H1 (cell line): ENCODE data around the gene DNMT3L. TPM values are rescaled to one million over a fixed set of nuclear protein-coding genes. Genes with fewer than 3 reads are reported as not detected.

Source experiments
- CTCF ChIA-PET: fragments of 300-600 bp; sonication (Branson Sonifier 250); formaldehyde crosslinking; loops from one replicate; lab custom pipeline; 2021; ENCODE audit not compliant: partially characterized antibody; lab: Charles Lee
- POLR2A ChIA-PET: fragments of 300-600 bp; sonication (Branson Sonifier 250); formaldehyde crosslinking; loops from one replicate; lab custom pipeline; 2021; ENCODE audit warnings: inconsistent platforms; ENCODE audit not compliant: partially characterized antibody; lab: Charles Lee
- DNase-seq, 2 experiments: peaks; one replicate each; pipeline versions ENCODE4 v3.0.0 to v3.0.0-alpha.2; 2010 to 2022; ENCODE audit warnings: low spot score in 2 of 2, low read depth in 1 of 2, mixed read lengths in 1 of 2
- FAIRE-seq: peaks from 2 replicates; lab custom pipeline; 2011; peaks lifted over from hg19 to GRCh38; lab: Jason Lieb, UNC
- H2AFZ ChIP-seq: 2 replicates; pipeline ENCODE4 v1.8.1; 2012; ENCODE audit warnings: low read length, inconsistent platforms
- H2AK5ac ChIP-seq: 2 replicates; pipeline ENCODE4 v1.6.1; 2013; ENCODE audit warnings: low read depth, low read length
- H2BK120ac ChIP-seq: replicated peaks from 2 replicates; pipeline ENCODE3; 2013; ENCODE audit warnings: low read depth, low read length, inconsistent platforms
- H2BK12ac ChIP-seq: 2 replicates; pipeline ENCODE4 v1.6.1; 2013; ENCODE audit warnings: low read depth, low read length
- H2BK15ac ChIP-seq: 2 replicates; pipeline ENCODE4 v1.6.1; 2013; ENCODE audit warnings: low read length
- H2BK20ac ChIP-seq: 2 replicates; pipeline ENCODE4 v1.6.1; 2013; ENCODE audit warnings: low read length
- H2BK5ac ChIP-seq: 2 replicates; pipeline ENCODE4 v1.6.1; 2013; ENCODE audit warnings: low read depth, low read length
- H3K14ac ChIP-seq: 2 replicates; pipeline ENCODE4 v1.6.1; 2013; ENCODE audit warnings: inconsistent platforms; ENCODE audit not compliant: insufficient read length
- H3K18ac ChIP-seq: 2 replicates; pipeline ENCODE4 v1.6.1; 2013; ENCODE audit warnings: low read length; ENCODE audit errors: extremely low read depth
- H3K23ac ChIP-seq: 2 replicates; pipeline ENCODE4 v1.6.1; 2013; ENCODE audit warnings: inconsistent platforms; ENCODE audit not compliant: insufficient read length
- H3K23me2 ChIP-seq: 2 replicates; pipeline ENCODE4 v1.6.1; 2013; ENCODE audit warnings: low read depth, low read length
- H3K27ac ChIP-seq: 2 replicates; pipeline ENCODE4 v1.6.1; 2011; ENCODE audit warnings: low read depth, low read length, inconsistent platforms
- H3K27me3 ChIP-seq, 4 experiments: replicated peaks in 1 of 4; 1 replicate in 1 of 4; 2 replicates in 3 of 4; pipeline versions ENCODE4 v1.6.1 to v1.8.1; 2011 to 2013; ENCODE audit warnings: low read length in 3 of 4, mild to moderate bottlenecking in 3 of 4, inconsistent platforms in 2 of 4, mixed read lengths in 2 of 4, moderate library complexity in 1 of 4; ENCODE audit not compliant: control insufficient read depth in 3 of 4, insufficient read depth in 3 of 4; ENCODE audit errors: extremely low read depth in 1 of 4
- H3K36me3 ChIP-seq, 4 experiments: 2 replicates each; pipeline versions ENCODE4 v1.6.1 to v1.8.1; 2011 to 2013; ENCODE audit warnings: mild to moderate bottlenecking in 4 of 4, low read length in 3 of 4, moderate library complexity in 2 of 4, control low read depth in 1 of 4, inconsistent platforms in 1 of 4; ENCODE audit not compliant: insufficient read depth in 4 of 4, control insufficient read depth in 2 of 4
- H3K4ac ChIP-seq: replicated peaks from 2 replicates; pipeline ENCODE3; 2013; ENCODE audit warnings: low read length, low read depth, mixed read lengths, inconsistent platforms; ENCODE audit not compliant: insufficient read length
- H3K4me1 ChIP-seq, 4 experiments: replicated peaks in 1 of 4; 1 replicate in 1 of 4; 2 replicates in 3 of 4; pipeline versions ENCODE4 v1.6.1 to v1.8.1; 2011 to 2013; ENCODE audit warnings: low read length in 3 of 4, inconsistent platforms in 2 of 4, mixed read lengths in 1 of 4; ENCODE audit not compliant: insufficient read depth in 4 of 4, control insufficient read depth in 3 of 4
- H3K4me2 ChIP-seq, 2 experiments: 2 replicates each; pipeline versions ENCODE4 v1.6.1 to v1.8.1; 2011 to 2013; ENCODE audit warnings: low read depth in 2 of 2, low read length in 2 of 2, control low read depth in 1 of 2, inconsistent platforms in 1 of 2, mild to moderate bottlenecking in 1 of 2; ENCODE audit not compliant: insufficient read depth in 1 of 2
- H3K4me3 ChIP-seq, 4 experiments: fragments of 200-600, 300-600 bp in 1 of 4; sonication (generic), shearing (Covaris generic), sonication (Bioruptor Twin) in 1 of 4; 2 replicates each; pipeline versions ENCODE4 v1.5.1 to v1.8.1; 2011 to 2016; ENCODE audit warnings: low read length in 4 of 4, low read depth in 3 of 4, control low read depth in 2 of 4, inconsistent platforms in 2 of 4, mild to moderate bottlenecking in 2 of 4, mixed read lengths in 1 of 4, moderate library complexity in 1 of 4; ENCODE audit not compliant: insufficient read depth in 2 of 4; ENCODE audit errors: extremely low read depth in 1 of 4
- H3K56ac ChIP-seq: replicated peaks from 2 replicates; pipeline ENCODE3; 2013; ENCODE audit warnings: low read depth, mild to moderate bottlenecking, mixed read lengths, low read length, inconsistent platforms; ENCODE audit not compliant: insufficient read length
- H3K79me1 ChIP-seq: 2 replicates; pipeline ENCODE4 v1.6.1; 2013; ENCODE audit warnings: low read depth, low read length, control low read depth
- H3K79me2 ChIP-seq, 2 experiments: 2 replicates each; pipeline versions ENCODE4 v1.6.1 to v1.8.1; 2012 to 2013; ENCODE audit warnings: low read length in 2 of 2, mild to moderate bottlenecking in 2 of 2, inconsistent platforms in 1 of 2; ENCODE audit not compliant: insufficient read depth in 2 of 2, control insufficient read depth in 1 of 2
- H3K9ac ChIP-seq, 4 experiments: replicated peaks in 1 of 4; 1 replicate in 1 of 4; 2 replicates in 3 of 4; pipeline versions ENCODE4 v1.6.1 to v1.8.1; 2011 to 2013; ENCODE audit warnings: low read depth in 3 of 4, low read length in 3 of 4, control low read depth in 2 of 4, mild to moderate bottlenecking in 2 of 4, moderate library complexity in 2 of 4, inconsistent platforms in 1 of 4; ENCODE audit errors: extremely low read depth in 1 of 4
- H3K9me3 ChIP-seq, 2 experiments: 2 replicates each; pipeline versions ENCODE4 v1.6.1 to v1.8.1; 2012 to 2013; ENCODE audit warnings: mild to moderate bottlenecking in 2 of 2, moderate library complexity in 2 of 2, control low read depth in 1 of 2, inconsistent platforms in 1 of 2, low read depth in 1 of 2, low read length in 1 of 2, mixed read lengths in 1 of 2; ENCODE audit not compliant: insufficient read depth in 2 of 2
- H4K20me1 ChIP-seq, 2 experiments: replicated peaks in 1 of 2; 2 replicates each; pipeline versions ENCODE3 to v1.8.1; 2011 to 2013; ENCODE audit warnings: inconsistent platforms in 2 of 2, low read length in 2 of 2, mild to moderate bottlenecking in 1 of 2; ENCODE audit not compliant: insufficient read depth in 2 of 2, control insufficient read depth in 1 of 2
- H4K5ac ChIP-seq: 2 replicates; pipeline ENCODE4 v1.6.1; 2013; ENCODE audit warnings: low read length, low read depth, mixed read lengths, inconsistent platforms; ENCODE audit not compliant: insufficient read length
- H4K8ac ChIP-seq: 2 replicates; pipeline ENCODE4 v1.8.0; 2013; ENCODE audit warnings: mild to moderate bottlenecking, moderate library complexity, low read length, inconsistent platforms; ENCODE audit not compliant: insufficient read depth; ENCODE audit errors: extremely low read depth
- H4K91ac ChIP-seq: replicated peaks from 2 replicates; pipeline ENCODE3; 2013; ENCODE audit warnings: low read length, mixed read lengths, inconsistent platforms; ENCODE audit not compliant: insufficient read length
- SIRT6 ChIP-seq: IDR thresholded peaks from one replicate; pipeline ENCODE4 v1.7.1; 2012; ENCODE audit warnings: low read length, inconsistent platforms
- SRF ChIP-seq: IDR thresholded peaks from 2 replicates; pipeline ENCODE4 v1.6.1; 2011; ENCODE audit warnings: mild to moderate bottlenecking, low read depth, low read length, moderate library complexity
- TCF12 ChIP-seq: IDR thresholded peaks from 2 replicates; pipeline ENCODE4 v1.6.1; 2011; ENCODE audit warnings: low read depth, mild to moderate bottlenecking, low read length
- WGBS, 2 experiments: shearing (Covaris generic) in 1 of 2; methylation state at CpG; one replicate each; pipeline versions ENCODE4 v1.1.6 to v1.1.7; 2013 to 2015; ENCODE audit warnings: low lambda C conversion rate in 2 of 2, mixed read lengths in 2 of 2, inconsistent platforms in 1 of 2, low coverage in 1 of 2, missing lambda C conversion rate in 1 of 2; ENCODE audit not compliant: insufficient replicate concordance in 2 of 2, insufficient coverage in 1 of 2, insufficient read length in 1 of 2; ENCODE audit errors: extremely low coverage in 1 of 2, missing lambda C conversion rate in 1 of 2; 5-methylcytosine and 5-hydroxymethylcytosine counted together
- polyA plus RNA-seq, 7 experiments: library from polyadenylated mRNA; depleted of rRNA in 3 of 7; stranded (reverse) in 5 of 7; unstranded in 2 of 7; fragments of >200 nt in 5 of 7; fragments of 200-250 nt in 2 of 7; gene quantifications; 1 replicate in 5 of 7; 2 replicates in 1 of 7; 4 replicates in 1 of 7; pipeline versions ENCODE4 v1.2.1 to v1.2.3, GENCODE V29; 2011 to 2013; ENCODE audit warnings: missing spikeins in 2 of 7, mixed read lengths in 2 of 7
- total RNA-seq: library from RNA; stranded (reverse); fragmentation: NEBNext Ultra II Directional; extraction: Animal tissue kit (Norgen Biotek cat#: 25700); gene quantifications from 2 replicates; pipeline ENCODE4 v1.2.1, GENCODE V29; 2021

Gene DNMT3L
- total and polyA plus RNA-seq, 2 of the 8 experiments (the other 6 are each of a cell fraction or from before 2014, with no cell fraction given): 0.06 TPM; not detected in 1

GRCh38 chr21:44292812-44293195 lies 31.1 kb upstream of the DNMT3L start:
- TF ChIP-seq TCF12 (no peak), SRF (no peak), SIRT6 (no peak)
- no peaks in the 10 kb centered on the region for H3K36me3 ChIP-seq
- no peak overlapping the region for H2AFZ ChIP-seq
- H3K4me3 ChIP-seq: no peak overlapping the region
- H3K4ac ChIP-seq: no peak overlapping the region
- 76% methylated on average over 11 of the region's 15 CpGs; no CpG with 5 or more reads in 1 of the 2 experiments for WGBS, 2 experiments
- no peak overlapping the region for H2BK15ac ChIP-seq
- no peaks in the 10 kb centered on the region for H3K79me2 ChIP-seq
- H3K23me2 ChIP-seq: no peaks in the 10 kb centered on the region; the same call in 1 of the 2 replicates
- ChIA-PET CTCF (no interaction called here), POLR2A (no interaction called here)
- DNase-seq (no peak), FAIRE-seq (no peak)
- H3K23ac ChIP-seq: no peak overlapping the region
- no peak overlapping the region for H2BK120ac ChIP-seq
- no peak overlapping the region for H2BK12ac ChIP-seq
- H3K9me3 ChIP-seq: no peaks in the 10 kb centered on the region
- H3K27ac ChIP-seq: no peak overlapping the region
- H3K4me1 ChIP-seq: peaks cover 0 to 2% (median under 1%) of the 10 kb centered on the region in 4 experiments; a peak in 3 of 7 replicates
- H2BK5ac ChIP-seq: no peak overlapping the region
- no peaks in the 10 kb centered on the region for H4K20me1 ChIP-seq
- H3K4me2 ChIP-seq: no peak overlapping the region
- H4K8ac ChIP-seq: peak overlapping the region; percentile 51; the same call in 1 of the 2 replicates
- H3K14ac ChIP-seq: no peak overlapping the region
- no peaks in the 10 kb centered on the region for H3K79me1 ChIP-seq
- H2AK5ac ChIP-seq: no peak overlapping the region
- no peak overlapping the region for H3K9ac ChIP-seq
- H2BK20ac ChIP-seq: no peak overlapping the region
- H3K18ac ChIP-seq: no peak overlapping the region
- no peak overlapping the region for H4K91ac ChIP-seq
- no peaks in the 10 kb centered on the region; a peak in 1 of 7 replicates for H3K27me3 ChIP-seq
- no peak overlapping the region for H4K5ac ChIP-seq
- H3K56ac ChIP-seq: no peak overlapping the region
